GM23248 (cell line): ENCODE results near the gene TBCEL.

Source experiments
- EZH2 ChIP-seq: fragments of 200-600 bp; sonication (generic); IDR thresholded peaks from 2 replicates; pipeline ENCODE4 v1.6.1; 2018; ENCODE audit warnings: antibody characterized with exemption, mild to moderate bottlenecking; ENCODE audit not compliant: insufficient read depth, poor library complexity, severe bottlenecking
- EZH2phosphoT487 ChIP-seq: fragments of 200-600 bp; sonication (generic); IDR thresholded peaks from 2 replicates; pipeline ENCODE4 v1.6.1; 2018; ENCODE audit warnings: antibody characterized with exemption, moderate library complexity, mild to moderate bottlenecking, low read depth; ENCODE audit not compliant: insufficient read depth

GRCh38 chr11:121032546-121032945 lies 8.6 kb downstream of the TBCEL start:
- TF ChIP-seq EZH2 = no peak
- no peak for TF ChIP-seq EZH2phosphoT487
